ENCODE results near the gene FMNL3.

FMNL3 gene

GRCh38 chr12:49651855-49652254 lies 55.4 kb downstream of the FMNL3 start:
- no peak for DNase-seq (ENCODE audit: low read depth)

- DNase-seq (ENCODE audit: low read depth): no peak
These were observed 57.3 kb downstream of the FMNL3 start for GRCh38 chr12:49649892-49650291.

- no peak for DNase-seq (ENCODE audit: low read depth)
These were observed 57.8 kb downstream of the FMNL3 start for GRCh38 chr12:49649445-49649844.

- DNase-seq (ENCODE audit: low read depth): no peak
These were observed 58.5 kb downstream of the FMNL3 start for GRCh38 chr12:49648712-49649003.

GRCh38 chr12:49647827-49648711 lies 59.1 kb downstream of the FMNL3 start:
- no peak for DNase-seq (ENCODE audit: low read depth)

- no peak for DNase-seq (ENCODE audit: low read depth)
These were observed 60.1 kb downstream of the FMNL3 start for GRCh38 chr12:49646871-49647654.

- no peak for DNase-seq (ENCODE audit: low read depth)
These were observed 60.8 kb downstream of the FMNL3 start for GRCh38 chr12:49646331-49646830.

GRCh38 chr12:49645146-49646039 lies 61.8 kb downstream of the FMNL3 start:
- DNase-seq (ENCODE audit: low read depth): no peak

GRCh38 chr12:49644620-49644994 lies 62.6 kb downstream of the FMNL3 start:
- peak; percentile 47 for DNase-seq (ENCODE audit: low read depth)

- no peak for DNase-seq (ENCODE audit: low read depth)
These were observed 63.1 kb downstream of the FMNL3 start for GRCh38 chr12:49643961-49644619.

GRCh38 chr12:49643135-49643534 lies 64.1 kb downstream of the FMNL3 start:
- DNase-seq (ENCODE audit: low read depth): no peak

GRCh38 chr12:49642370-49642802 lies 64.8 kb downstream of the FMNL3 start:
- DNase-seq (ENCODE audit: low read depth): no peak

GRCh38 chr12:49641748-49642369 lies 65.3 kb downstream of the FMNL3 start:
- no peak for DNase-seq (ENCODE audit: low read depth)

GRCh38 chr12:49636979-49637755 lies 70.0 kb downstream of the FMNL3 start:
- DNase-seq (ENCODE audit: low read depth): peak; percentile 62

GRCh38 chr12:49636574-49636973 lies 70.6 kb downstream of the FMNL3 start:
- DNase-seq (ENCODE audit: low read depth): no peak

- no peak for DNase-seq (ENCODE audit: low read depth)
These were observed 71.5 kb downstream of the FMNL3 start for GRCh38 chr12:49635656-49636055.

- no peak for DNase-seq (ENCODE audit: low read depth)
These were observed 72.2 kb downstream of the FMNL3 start for GRCh38 chr12:49635036-49635435.

- DNase-seq (ENCODE audit: low read depth): no peak
These were observed 73.4 kb downstream of the FMNL3 start for GRCh38 chr12:49633703-49634345.

- DNase-seq (ENCODE audit: low read depth): no peak
These were observed 74.1 kb downstream of the FMNL3 start for GRCh38 chr12:49632986-49633702.

Data from stromal cell of bone marrow (primary cell).